ENCODE data around the gene KCNT1.

Gene KCNT1

DNA sequence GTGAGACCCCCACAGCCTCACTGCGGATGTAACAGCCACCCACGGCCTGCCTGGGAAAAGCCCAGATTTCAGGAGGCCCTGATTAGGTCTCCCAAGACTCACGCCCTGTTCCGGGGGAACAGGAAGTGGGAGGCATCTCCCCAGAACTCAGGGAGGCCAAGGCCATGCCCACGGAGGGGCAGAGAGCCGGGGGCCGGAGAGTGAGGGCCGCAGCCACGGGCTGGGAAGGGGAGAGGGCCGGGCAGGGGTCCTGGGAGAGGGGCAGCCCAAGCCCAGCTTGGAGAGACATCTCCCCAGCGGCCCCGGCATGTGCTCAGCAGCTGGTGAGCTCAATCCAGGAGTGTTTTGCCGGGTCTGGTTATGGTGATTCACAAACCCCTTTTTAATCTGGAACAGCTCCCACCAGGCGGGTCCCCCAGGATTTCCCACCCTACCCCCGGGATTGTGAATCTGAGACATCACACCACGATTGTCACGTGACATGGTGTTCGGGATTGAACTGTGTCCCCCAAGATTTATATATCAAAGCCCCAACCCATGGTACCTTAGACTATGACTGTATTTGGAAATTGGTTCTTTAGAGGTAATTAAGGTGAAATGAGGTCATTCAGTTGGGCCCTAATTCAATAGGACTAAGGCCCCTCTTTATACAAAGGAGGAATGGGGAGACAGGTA lies 26.6 kb downstream of the KCNT1 start:
- Histone ChIP-seq H3K27me3 (replicated peaks; ENCODE audit: control insufficient read depth, insufficient read depth, low read length) (peaks cover 39% of the 10 kb centered on the region), H3K36me3 (ENCODE audit: control insufficient read depth, insufficient read depth, low read length, severe bottlenecking) (no peaks in the 10 kb centered on the region), H3K9me3 (ENCODE audit: control insufficient read depth, low read length) (peaks cover 9% of the 10 kb centered on the region), H3K4me3 (ENCODE audit: low read length) (no peak overlapping the region), H3K9ac (ENCODE audit: low read length) (no peak overlapping the region), H3K4me1 (ENCODE audit: control insufficient read depth, insufficient read depth, low read length) (no peaks in the 10 kb centered on the region)
- no peak for DNase-seq (ENCODE audit: low read depth)

DNA sequence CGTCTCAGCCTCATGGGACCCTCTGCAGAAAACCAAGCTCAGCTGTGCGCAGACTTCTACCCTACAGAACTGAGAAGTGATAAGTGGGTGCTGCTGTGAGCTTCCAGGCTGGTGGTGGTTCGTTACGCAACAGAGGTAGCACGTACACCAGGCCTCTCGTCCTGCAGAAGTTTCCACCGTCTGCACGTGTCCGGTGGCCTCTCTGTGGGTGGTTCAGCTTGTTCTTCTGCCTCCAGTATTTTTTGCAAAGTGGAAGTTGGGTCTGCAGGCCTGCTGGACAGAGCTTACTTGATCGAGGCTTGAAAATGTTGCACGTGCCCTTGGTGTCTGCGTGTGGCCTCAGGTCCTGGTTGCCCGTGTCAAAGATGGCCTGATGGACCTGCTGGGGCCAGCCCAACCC lies 27.5 kb downstream of the KCNT1 start:
- no peaks in the 10 kb centered on the region for H3K4me1 ChIP-seq (ENCODE audit: control insufficient read depth, insufficient read depth, low read length)
- peaks cover 40% of the 10 kb centered on the region for H3K27me3 ChIP-seq (replicated peaks; ENCODE audit: control insufficient read depth, insufficient read depth, low read length)

DNA sequence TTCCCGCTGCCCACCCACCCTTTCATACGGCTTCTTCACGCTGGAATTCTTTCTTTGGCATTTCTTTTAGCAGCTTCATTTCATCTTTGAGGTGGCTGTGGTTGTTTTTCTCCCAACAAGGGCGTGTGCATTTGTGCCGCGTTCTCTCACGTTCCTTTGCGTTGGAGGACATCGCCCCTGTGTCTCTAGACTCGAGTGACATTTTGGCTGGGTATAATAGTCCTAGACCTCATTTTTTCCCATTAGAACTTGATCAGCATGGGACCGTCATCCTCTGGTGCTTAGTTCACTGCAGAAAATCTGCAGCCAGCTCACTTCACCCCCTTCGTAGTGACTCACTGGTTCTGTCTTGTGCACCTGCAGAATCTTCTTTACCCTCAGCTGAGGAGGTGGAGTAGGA lies 29.5 kb downstream of the KCNT1 start:
- H3K36me3 ChIP-seq (ENCODE audit: control insufficient read depth, insufficient read depth, low read length, severe bottlenecking): no peaks in the 10 kb centered on the region
- no peak overlapping the region for H3K4me3 ChIP-seq (ENCODE audit: low read length)
- peaks cover 32% of the 10 kb centered on the region for H3K27me3 ChIP-seq (replicated peaks; ENCODE audit: control insufficient read depth, insufficient read depth, low read length)
- H3K9ac ChIP-seq (ENCODE audit: low read length): no peak overlapping the region
- DNase-seq (ENCODE audit: low read depth): no peak
- H3K9me3 ChIP-seq (ENCODE audit: control insufficient read depth, low read length): peaks cover 15% of the 10 kb centered on the region
- no peaks in the 10 kb centered on the region for H3K4me1 ChIP-seq (ENCODE audit: control insufficient read depth, insufficient read depth, low read length)

More for the DNA sequence above, 27.5 kb downstream of the KCNT1 start:
- Histone ChIP-seq H3K36me3 (ENCODE audit: control insufficient read depth, insufficient read depth, low read length, severe bottlenecking) (no peaks in the 10 kb centered on the region), H3K9me3 (ENCODE audit: control insufficient read depth, low read length) (peaks cover 10% of the 10 kb centered on the region), H3K9ac (ENCODE audit: low read length) (no peak overlapping the region), H3K4me3 (ENCODE audit: low read length) (no peak overlapping the region)
- no peak for DNase-seq (ENCODE audit: low read depth)

DNA sequence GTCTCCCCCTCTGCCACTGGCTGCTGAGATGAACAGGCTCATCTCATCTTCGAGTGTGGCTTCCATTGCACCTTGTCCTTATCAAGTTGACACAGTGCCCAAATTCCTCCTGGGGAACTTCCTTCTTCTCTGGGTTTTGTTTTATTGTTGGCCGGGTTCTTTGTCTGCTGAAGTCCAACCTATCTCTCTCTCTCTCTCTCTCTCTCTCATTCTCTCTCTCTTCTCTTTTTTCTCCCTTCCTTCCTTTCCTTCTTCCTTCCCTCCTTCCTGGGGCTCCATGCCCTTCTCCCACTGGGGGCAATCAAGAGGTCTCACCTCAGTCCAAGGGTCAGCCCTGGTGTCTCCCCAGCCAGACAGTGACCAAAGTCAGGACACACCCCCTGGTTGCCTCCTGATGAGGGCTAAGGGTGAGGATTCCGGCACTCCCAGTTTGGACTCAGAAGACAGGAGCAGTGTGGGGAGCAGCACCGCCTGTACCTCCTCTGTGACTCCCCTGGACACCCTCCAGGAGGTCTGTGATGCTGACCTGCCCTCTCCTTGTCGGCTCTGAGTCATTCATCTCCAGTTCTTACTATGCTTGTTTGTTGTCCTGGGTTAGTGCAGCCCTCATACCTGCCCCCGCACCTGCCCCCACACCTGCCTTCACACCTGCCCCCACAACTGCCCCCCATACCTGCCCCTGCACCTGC lies 30.7 kb downstream of the KCNT1 start:
- no peak overlapping the region for H3K9ac ChIP-seq (ENCODE audit: low read length)
- peaks cover 15% of the 10 kb centered on the region for H3K9me3 ChIP-seq (ENCODE audit: control insufficient read depth, low read length)
- H3K4me3 ChIP-seq (ENCODE audit: low read length): no peak overlapping the region
- H3K36me3 ChIP-seq (ENCODE audit: control insufficient read depth, insufficient read depth, low read length, severe bottlenecking): no peaks in the 10 kb centered on the region
- no peaks in the 10 kb centered on the region for H3K4me1 ChIP-seq (ENCODE audit: control insufficient read depth, insufficient read depth, low read length)
- H3K27me3 ChIP-seq (replicated peaks; ENCODE audit: control insufficient read depth, insufficient read depth, low read length): peaks cover 29% of the 10 kb centered on the region
- DNase-seq (ENCODE audit: low read depth): no peak

DNA sequence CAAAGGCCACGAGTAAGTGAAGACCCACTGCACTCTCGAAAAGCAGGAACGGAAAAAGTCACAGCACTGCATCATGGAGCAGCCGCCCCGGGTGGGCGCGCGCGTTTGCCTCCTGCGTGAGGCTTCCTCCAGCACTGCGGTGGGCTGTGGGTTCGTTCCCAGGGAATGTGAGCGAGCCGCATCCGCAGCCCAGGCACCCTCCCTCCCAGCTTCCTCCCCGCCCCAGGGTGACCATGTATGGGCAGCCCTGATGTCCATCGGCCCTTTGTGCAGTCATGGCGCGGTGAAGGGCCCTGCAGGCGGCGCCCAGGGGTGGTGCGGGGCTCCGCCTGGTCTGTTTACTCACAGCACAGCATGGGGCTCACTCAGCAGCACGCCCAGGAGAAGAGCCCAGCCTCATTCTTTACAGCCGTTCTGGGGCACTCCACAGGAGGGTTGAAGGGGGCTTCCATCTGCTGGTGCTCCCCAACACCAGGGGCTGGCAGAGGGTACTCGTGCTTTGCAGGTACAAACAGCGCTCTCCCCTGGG lies 32.7 kb downstream of the KCNT1 start:
- Histone ChIP-seq H3K36me3 (ENCODE audit: control insufficient read depth, insufficient read depth, low read length, severe bottlenecking) (no peaks in the 10 kb centered on the region), H3K9ac (ENCODE audit: low read length) (no peak overlapping the region), H3K4me1 (ENCODE audit: control insufficient read depth, insufficient read depth, low read length) (no peaks in the 10 kb centered on the region), H3K27me3 (replicated peaks; ENCODE audit: control insufficient read depth, insufficient read depth, low read length) (peaks cover 22% of the 10 kb centered on the region), H3K4me3 (ENCODE audit: low read length) (no peak overlapping the region), H3K9me3 (ENCODE audit: control insufficient read depth, low read length) (peaks cover 15% of the 10 kb centered on the region)
- DNase-seq (ENCODE audit: low read depth): no peak

DNA sequence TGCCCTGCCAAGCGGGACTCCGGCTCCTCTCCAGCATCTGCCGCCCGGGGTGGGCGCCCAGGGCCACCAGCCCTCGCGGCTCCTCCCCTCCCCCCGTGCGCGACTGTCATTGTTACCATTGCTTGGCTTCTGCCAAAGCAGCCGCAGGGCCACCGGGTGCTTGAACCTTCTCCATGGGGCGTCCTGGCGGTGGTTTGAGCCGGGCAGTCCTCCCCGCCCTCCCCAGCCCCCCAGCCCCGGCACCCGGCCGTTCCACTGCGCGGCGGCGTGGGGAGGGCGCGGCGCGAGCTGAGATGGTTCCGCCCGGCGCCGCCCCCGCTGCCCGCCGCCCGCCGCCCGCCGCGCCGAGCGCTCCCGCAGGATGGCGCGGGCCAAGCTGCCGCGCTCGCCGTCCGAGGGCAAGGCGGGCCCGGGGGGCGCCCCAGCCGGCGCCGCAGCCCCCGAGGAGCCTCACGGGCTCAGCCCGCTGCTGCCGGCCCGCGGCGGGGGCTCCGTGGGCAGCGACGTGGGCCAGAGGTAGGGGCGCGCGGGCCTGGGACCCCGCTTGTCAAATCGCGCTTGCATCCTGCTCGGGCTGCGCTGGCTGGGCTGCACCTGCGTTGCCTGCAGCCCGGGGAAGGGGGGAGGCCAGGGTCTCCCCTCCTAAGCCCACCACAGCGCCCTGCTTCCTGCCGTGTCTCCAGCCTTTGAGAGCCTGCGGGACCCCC lies 34.4 kb downstream of the KCNT1 start:
- no peak for DNase-seq (ENCODE audit: low read depth)
- Histone ChIP-seq H3K4me1 (ENCODE audit: control insufficient read depth, insufficient read depth, low read length) (no peaks in the 10 kb centered on the region), H3K9ac (ENCODE audit: low read length) (no peak overlapping the region), H3K36me3 (ENCODE audit: control insufficient read depth, insufficient read depth, low read length, severe bottlenecking) (no peaks in the 10 kb centered on the region), H3K27me3 (replicated peaks; ENCODE audit: control insufficient read depth, insufficient read depth, low read length) (peaks cover 22% of the 10 kb centered on the region), H3K4me3 (ENCODE audit: low read length) (no peak overlapping the region), H3K9me3 (ENCODE audit: control insufficient read depth, low read length) (peaks cover 10% of the 10 kb centered on the region)

DNA sequence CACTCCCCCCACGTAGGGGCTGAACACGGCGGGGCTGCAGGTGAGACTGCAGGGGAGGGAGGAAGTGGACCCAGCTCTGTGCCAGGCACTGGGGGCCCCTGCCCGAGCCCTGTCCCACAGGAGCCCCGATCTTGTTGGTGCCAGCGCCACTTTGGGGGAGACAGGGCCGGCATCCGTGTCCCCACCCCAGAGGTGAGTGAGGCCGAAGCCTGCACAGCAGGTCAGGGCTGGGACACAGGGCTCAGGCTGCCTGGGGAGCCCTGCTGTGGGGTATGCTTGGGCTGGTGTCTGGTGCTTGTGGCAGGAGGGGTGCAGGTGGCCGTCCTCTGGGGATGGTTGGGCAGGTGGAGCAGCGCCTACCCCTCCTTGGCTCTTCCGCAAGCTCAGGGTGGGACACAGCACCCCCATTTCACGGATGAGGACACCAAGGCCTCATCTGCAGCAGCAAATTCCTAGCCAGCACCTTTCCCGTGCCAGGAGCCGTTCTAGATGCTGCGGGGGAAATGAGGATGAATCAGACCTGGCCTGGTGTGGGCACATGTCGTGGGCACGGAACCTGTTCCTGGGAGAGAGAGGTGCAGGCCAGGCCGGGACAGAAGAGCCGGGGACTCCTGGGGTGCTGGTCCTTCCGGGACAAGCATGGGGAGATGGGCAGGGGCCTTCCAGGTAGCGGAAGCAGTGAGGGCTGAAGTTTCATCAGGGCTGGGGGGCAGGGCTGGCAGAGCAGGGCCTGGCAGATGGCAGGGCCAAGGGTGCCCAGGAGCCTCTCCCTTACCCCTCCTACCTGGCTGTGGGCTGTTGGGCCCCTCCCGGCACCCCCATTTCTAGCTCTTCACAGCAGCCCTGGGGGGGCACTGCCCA lies 35.2 kb downstream of the KCNT1 start:
- peaks cover 22% of the 10 kb centered on the region for H3K27me3 ChIP-seq (replicated peaks; ENCODE audit: control insufficient read depth, insufficient read depth, low read length)
- no peaks in the 10 kb centered on the region for H3K36me3 ChIP-seq (ENCODE audit: control insufficient read depth, insufficient read depth, low read length, severe bottlenecking)
- no peaks in the 10 kb centered on the region for H3K4me1 ChIP-seq (ENCODE audit: control insufficient read depth, insufficient read depth, low read length)
- DNase-seq (ENCODE audit: low read depth): no peak
- no peak overlapping the region for H3K9ac ChIP-seq (ENCODE audit: low read length)
- peaks cover 7% of the 10 kb centered on the region for H3K9me3 ChIP-seq (ENCODE audit: control insufficient read depth, low read length)
- no peak overlapping the region for H3K4me3 ChIP-seq (ENCODE audit: low read length)

DNA sequence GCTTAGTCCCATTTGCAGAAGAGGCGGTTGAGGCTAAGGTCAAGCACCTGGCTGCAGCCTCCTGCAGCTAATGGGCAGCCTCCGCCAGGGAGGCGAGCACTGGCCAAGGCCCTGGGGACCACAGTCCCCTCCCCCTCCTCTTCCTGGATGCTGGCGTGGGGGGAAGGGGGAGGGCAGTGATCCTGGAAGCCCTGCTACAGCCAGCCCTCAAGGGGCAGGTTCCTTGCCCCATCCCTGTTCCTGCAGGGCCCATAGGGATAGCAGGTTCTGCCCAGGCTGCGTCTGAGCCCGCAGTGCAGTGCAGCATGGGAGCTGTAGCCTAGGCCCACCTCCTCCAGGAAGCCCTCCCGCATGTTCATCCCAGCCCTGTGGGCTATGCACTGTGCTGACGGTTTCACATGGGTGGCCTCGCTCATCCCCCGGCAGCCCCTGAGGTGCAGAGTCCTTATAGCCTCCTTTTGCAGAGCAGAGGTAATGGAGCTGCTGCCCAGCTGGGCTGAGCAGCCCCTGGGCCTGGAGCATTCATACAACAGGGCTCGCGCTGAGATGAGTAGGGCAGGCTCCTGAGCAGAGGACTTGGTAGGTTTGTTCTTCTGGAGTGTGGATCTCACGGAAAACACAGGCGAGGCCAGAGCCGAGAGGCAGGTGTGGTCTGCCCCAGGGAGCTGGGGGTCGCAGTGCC lies 36.0 kb downstream of the KCNT1 start:
- H3K4me3 ChIP-seq (ENCODE audit: low read length): no peak overlapping the region
- H3K4me1 ChIP-seq (ENCODE audit: control insufficient read depth, insufficient read depth, low read length): no peaks in the 10 kb centered on the region
- DNase-seq (ENCODE audit: low read depth): no peak
- H3K27me3 ChIP-seq (replicated peaks; ENCODE audit: control insufficient read depth, insufficient read depth, low read length): peaks cover 28% of the 10 kb centered on the region
- no peak overlapping the region for H3K9ac ChIP-seq (ENCODE audit: low read length)
- H3K9me3 ChIP-seq (ENCODE audit: control insufficient read depth, low read length): peaks cover 7% of the 10 kb centered on the region
- no peaks in the 10 kb centered on the region for H3K36me3 ChIP-seq (ENCODE audit: control insufficient read depth, insufficient read depth, low read length, severe bottlenecking)

DNA sequence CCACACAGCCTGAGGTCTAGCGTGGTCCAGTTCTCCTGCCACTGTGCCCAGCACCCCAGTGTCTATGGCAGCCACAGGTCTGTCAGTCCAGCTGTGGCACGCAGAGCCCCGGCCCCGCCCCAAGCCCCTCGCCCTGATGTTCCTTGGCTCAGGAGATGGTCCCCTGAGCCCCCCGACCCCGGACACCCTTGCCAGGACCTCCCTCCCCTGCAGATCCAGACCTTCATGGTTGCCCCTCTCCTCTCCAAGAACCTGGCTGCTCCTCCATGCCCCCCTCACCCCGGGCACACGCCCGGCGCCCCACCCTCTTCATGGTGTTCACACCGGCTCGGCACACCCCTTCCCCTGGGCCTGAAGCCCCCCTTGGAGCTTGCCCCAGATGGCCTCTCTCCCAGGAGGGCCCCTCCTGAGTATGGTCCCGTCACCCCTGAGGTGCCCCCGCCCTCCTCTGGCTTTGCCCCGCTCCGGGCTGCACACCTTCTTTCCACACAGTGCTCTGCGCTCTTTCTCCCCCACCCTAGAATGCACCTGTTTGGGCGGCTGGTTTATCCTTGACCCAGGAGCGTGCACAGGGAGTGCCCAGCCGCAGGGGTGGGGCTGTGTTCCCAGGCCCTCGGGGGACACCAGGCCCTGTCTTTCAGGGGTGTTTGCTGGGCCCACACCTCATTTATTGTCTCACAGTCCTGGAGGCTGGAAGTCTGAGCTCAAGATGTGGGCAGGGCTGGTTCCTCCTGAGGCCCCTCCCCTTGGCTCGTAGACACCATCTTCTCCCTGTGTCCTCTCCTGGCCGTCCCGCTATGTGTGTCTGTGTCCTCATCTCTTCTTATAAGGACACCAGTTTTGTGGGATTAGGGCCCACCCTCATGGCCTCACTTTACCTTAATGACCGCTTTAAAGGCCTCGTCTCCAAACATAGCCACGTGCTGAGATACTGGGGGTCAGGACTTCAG lies 37.6 kb downstream of the KCNT1 start:
- Histone ChIP-seq H3K9me3 (ENCODE audit: control insufficient read depth, low read length) (peaks cover 5% of the 10 kb centered on the region), H3K27me3 (replicated peaks; ENCODE audit: control insufficient read depth, insufficient read depth, low read length) (peaks cover 27% of the 10 kb centered on the region), H3K4me1 (ENCODE audit: control insufficient read depth, insufficient read depth, low read length) (no peaks in the 10 kb centered on the region), H3K4me3 (ENCODE audit: low read length) (no peak overlapping the region), H3K36me3 (ENCODE audit: control insufficient read depth, insufficient read depth, low read length, severe bottlenecking) (no peaks in the 10 kb centered on the region), H3K9ac (ENCODE audit: low read length) (no peak overlapping the region)
- no peak for DNase-seq (ENCODE audit: low read depth)
